GM18505 (cell line): ENCODE measurements around the gene HIRA.
A peak's percentile ranks its signal among the peaks of the same experiment; 100 is the strongest.
"Not testable (repeated sequence)": the region's sequence is repeated elsewhere in the genome, so short reads cannot be mapped to it uniquely, and the experiment has no call there.

Experiments
- ATAC-seq: cut with Tn5 transposase; IDR thresholded peaks from one replicate; pipeline ENCODE4 v1.9.1; 2021; ENCODE audit not compliant: unreplicated experiment
- POLR2A ChIP-seq: IDR thresholded peaks from 4 replicates; pipeline ENCODE4 v1.6.1; 2011; ENCODE audit warnings: borderline replicate concordance; ENCODE audit not compliant: insufficient read depth, insufficient read length; ENCODE audit errors: extremely low read depth

The HIRA gene

DNA sequence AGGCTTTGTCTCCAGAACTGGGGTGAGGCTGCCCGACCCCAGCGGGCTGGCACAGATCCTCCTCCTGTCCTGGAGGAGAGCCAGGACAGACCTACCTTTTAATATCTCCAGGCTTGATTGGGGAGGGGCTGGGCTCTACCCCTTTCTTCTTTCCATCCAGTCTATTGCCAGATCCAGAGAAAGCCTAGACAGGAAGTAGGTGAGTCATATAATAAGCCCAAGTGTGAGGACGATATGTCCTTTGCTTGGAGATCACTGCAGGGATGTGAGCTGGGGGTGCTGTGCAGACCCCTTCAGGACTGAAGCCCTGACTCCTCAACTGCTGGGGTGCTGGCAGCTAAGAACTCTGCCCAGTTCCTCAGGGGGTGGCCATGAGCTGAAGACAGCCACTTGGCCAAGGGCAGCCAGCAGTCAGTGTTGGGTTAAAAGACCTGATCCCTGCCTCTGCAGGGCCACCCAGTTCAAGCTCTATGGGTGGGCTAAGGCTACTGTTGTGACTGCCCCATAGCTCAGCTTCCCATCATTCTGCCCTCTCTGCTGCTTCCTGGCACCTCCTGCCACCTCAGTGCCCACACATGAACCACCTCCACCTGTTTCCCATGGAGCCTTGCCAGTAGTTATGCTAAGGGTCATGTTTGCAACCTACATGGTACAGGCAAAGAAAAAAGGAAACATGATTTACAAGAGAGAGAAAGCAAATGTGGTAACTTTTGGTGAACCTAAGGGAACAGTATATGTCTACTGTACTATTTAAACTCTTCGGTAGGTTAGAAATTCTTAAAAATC is 24.2 kb upstream of the HIRA start:
- no peak for TF ChIP-seq POLR2A
- ATAC-seq: no peak

DNA sequence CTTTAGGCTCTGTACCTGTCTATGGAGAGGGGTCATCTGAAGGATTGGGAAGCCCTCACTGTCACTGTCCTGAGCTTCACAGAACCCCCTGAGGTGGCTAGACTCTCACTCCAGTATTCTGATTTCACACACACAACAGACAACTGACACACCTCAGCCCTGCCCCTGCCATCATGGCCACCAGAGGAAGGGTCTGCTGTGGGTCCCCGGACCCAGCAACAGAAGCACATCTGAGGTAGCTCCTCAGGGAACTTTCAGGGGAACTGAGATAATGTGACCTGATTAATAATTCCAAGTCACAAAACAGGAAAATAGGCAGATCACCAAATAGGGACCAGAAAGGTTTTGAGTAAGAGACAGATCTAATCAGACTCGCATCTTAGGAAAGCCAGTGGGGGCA is 23.5 kb upstream of the HIRA start:
- no peak for ATAC-seq
- no peak for TF ChIP-seq POLR2A

DNA sequence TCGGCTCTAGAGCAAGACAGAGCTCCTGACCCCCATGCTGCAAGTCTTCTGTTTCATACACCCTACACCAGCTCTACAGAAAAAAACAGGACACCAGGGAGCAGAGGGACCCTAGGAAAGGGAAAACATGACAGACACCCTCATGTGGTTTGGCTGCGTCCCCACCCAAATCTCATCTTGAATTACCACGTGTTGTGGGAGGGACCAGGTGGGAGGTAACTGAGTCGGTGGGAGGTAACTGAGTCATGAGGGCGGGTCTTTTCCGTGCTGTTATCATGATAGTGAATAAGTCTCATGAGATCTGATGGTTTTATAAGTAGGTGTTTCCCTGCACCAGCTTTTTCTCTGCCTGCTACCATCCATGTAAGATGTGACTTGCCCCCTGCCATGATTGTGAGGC is 22.6 kb upstream of the HIRA start:
- no peak for ATAC-seq
- no peak for TF ChIP-seq POLR2A

DNA sequence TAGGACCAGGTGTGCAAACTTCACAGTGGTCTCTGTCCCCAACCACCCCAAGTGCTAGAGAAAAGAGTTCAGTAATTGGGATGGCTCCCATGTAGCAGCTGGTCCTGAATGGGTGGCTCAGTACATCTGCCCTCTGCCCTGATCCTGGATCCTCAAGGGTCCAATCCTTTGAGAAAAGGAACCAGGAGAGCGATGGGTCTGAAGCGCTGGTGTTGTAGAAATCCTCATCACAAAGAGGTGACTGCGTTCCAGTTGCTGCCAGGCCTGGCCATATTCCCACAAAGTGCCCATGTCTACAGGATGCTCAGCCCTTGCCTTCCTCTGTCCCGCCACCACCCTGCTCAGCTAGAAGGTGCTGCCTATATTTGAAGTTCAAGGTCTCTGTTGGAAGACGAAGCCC is 22.2 kb upstream of the HIRA start:
- ATAC-seq: no peak
- no peak for TF ChIP-seq POLR2A

DNA sequence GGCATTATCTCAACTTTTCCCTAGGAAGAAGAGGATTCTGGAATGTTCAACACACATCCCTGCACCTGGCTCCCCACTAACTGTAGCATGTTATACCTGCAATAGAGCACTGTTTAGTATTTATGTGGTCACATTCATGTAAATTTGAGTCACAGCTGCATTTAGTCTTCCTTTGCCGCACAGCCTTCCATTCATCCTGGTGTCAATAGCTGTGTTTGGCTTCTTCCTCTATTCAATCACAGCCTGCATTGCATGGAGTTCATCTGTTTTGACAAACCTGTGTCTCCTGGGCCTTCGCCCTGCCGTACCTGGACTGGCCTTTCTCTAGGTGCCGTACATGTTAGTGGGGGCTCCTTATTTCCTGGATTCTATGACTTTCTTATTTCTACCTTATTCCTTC is 20.0 kb upstream of the HIRA start:
- no peak for TF ChIP-seq POLR2A
- ATAC-seq: no peak

DNA sequence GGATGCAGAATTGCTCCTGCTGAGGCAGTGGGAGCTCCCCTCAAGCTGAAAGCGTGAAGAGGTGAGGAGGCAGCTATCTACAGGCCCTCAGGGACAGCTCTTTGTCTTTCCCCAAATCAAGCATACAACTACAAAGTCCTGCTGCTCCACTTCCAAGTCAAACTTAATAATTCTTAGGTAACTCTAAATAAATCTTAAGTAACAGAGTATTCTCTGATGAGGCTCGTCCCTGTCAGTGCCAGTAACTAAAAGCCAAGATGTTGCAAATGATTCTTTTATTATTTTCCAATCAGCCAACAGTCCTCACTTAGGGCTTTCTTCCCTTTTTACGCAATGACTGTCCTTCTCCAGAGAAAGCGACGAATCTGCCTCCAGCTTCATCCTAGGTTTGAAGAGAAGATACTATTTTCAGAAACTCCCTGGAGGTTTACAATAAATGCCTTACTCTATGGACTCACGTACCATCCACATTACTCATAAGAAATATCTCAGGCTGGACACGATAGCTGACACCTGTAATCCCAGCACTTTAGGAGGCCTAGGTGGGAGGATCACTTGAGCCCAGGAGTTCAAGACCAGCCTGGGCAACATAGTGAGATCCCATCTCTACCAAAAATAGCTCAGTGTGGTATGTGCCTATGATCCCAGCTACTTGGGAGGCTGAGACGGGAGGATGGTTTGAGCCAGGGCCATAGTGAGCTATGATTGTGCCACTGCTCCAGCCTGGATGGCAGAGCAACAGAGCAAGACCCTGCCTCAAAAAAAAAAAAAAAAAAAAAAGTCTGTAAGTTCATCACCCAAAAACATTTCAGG is 19.0 kb upstream of the HIRA start:
- no peak for TF ChIP-seq POLR2A
- ATAC-seq: no peak

DNA sequence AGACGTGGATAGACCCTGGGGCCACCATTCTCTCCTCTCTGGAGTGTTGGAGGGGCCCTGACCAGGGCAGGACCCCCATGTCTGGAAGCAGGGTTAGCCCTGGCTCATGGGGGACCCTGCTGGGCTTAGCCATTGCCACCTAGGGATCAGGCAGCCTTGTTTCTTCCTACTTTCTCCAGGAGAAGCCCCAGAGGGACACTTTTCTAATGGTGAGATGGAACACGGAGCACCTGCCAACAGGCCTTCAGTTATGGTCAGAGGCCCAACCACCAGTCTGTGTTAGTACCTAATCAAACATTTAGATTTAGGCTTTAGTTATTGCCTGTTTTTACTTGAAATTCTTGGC is 17.9 kb upstream of the HIRA start:
- TF ChIP-seq POLR2A: no peak
- ATAC-seq: no peak

DNA sequence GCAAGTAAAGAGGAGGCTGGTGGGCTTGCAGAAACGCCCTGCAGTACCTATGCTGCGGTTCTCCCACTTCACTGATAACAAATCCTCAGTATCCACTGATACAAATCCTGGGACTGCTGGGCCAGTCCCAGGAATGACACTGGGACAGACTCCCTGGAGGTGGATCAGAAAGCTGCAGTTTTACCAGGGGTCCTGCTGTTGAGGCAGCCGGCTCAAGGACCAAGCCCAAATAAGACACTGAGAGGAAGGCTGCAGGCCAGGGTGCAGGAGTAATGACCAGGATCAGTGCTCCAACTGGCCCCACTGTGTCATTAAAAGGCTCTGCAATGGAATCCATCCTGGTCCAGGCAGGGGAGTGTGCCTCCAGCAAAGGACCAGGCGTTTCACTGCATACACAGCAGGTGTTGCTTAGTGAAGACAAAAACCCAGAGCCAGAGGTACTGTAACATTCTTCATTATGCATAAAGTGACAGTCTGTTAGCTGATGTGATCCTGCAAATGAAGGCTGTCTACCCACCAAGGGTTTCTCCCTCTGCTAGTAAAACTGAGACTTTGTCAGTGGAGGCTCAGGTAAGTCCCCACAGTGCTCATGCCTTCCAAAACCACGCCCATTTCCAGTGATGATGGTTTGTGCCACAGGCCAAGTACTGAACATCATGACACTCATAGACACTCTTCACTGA is 17.3 kb upstream of the HIRA start:
- no peak for ATAC-seq
- TF ChIP-seq POLR2A: no peak

DNA sequence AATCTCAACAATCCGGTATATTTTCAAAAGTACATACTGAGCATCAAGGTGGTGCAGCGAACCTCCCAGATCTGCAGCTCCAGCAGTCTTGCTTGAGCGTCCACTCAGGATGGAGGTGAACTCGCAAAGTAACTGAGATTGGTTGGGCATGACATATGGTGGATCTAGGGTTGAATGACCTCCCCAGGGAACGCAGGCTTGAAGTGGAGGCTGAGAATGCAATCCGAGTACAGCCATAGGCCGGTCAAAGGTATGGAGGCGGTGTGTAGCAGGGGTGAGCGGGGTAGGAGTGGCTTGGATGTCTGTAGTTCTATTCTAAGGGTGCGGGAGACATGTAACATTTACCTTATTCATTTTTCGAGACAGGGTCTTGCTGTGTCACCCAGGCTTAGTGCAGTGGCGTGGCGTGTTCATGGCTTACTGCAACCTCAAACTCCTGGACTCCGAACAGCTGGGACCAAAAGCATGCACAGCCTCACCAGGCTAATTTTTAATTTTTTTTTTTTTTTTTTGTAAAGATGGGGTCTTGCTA is 16.6 kb upstream of the HIRA start:
- peak; percentile 37 for ATAC-seq
- TF ChIP-seq POLR2A: no peak

DNA sequence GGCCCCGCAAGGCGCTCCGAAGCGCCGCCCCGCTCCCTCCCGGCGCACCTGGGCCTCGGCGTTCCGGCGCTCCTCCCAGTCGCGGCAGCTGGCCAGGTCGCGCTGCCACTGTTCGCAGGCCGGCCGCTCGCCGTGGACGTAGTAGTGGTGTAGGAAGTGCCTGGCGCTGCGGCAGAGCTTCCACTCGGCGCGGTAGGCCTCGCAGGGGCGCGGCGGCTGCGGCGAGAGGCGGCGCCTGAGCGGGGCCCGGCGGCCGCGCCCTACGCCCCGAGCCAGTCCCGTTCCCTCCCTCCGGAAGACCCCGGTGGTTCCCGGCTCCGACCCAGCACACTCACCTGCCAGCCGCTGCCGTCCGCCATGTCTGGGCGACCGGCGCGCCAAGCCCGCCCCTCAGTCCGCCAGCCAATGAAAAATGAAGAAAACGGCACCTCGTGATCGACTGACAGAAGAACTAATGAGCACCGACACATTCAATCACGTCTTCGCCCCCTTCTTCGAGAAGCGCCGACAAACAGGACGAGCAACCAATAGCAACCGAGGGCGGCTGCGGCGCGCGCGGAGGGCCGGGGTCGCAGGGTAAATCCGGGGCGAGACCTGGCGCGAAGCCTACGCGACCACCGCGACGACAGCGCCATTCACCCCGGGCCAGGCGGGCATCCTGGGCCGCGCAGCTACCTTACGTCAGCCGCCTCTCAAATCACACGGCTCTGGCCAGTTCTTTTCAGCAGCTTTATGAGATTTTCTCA is 16.0 kb upstream of the HIRA start, which contains the start of gene C22orf39:
Gene C22orf39 (minus strand): TSS at position 382 of the 746 bp plus-strand sequence. CDS start 23 bp downstream, at position 359.
- peak; percentile 83 for TF ChIP-seq POLR2A
- ATAC-seq: peak; percentile 79

DNA sequence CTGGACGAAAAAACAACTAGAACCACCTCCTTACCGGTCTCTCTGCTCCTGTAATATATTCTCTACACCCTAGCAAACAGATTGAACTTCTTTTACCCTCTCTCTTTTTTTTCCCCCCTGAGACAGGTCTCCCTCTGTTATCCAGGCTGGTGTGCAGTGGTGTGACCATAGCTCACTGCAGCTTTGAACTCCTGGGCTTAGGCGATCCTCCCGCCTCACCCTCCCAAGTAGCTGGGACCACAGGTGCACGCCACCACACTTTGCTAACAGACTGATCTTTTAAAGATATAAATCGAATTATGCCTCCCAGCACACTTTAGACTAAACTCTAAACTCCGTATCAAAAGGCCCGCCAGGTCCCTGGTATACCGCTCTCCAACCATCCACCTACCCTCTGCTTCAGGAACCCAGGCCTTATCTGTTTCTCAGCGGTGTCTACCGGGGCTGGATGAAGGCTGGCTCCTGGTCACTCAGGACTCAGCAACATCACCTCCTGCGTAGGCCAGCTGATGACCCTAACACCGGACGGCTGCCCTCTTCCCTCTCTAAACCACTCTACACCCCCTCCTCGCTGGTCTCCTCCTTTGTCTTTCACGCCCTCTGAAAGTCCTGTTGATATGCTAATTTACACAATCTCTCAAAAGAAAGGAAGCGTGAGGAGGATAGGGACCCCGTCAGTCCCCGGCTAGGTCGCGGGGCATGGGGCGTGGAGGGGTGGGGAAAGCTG is 15.2 kb upstream of the HIRA start:
- TF ChIP-seq POLR2A: no peak
- no peak for ATAC-seq

DNA sequence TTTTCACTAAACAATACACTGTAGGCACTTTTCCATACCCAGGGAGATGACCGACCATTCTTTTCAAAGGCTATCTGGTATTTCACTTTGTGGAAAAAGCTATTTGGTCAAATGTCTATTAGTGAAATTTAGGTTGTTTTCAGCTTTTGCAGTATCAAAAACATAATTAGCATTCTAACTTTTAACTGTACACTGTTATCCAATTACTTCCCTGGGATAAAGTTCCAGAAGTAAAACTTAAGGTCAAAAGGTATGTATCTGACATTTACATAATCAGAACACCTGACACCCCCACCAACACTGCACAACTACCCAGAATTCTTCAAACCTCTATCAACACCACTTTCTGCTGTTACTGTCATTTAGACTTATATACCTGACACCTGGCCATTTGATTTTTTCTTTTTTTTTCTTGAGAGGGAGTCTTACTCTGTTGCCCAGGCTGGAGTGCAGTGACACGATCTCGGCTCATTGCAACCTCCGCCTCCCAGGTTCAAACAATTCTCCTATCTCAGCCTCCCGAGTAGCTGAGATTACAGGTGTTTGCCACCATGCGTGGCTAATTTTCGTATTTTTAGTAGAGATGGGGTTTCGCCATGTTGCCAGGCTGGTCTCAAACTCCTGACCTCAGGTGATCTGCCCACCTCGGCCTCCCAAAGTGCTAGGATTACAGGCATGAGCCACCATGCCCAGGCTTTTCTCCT is 13.9 kb upstream of the HIRA start:
- ATAC-seq: not testable (repeated sequence)

DNA sequence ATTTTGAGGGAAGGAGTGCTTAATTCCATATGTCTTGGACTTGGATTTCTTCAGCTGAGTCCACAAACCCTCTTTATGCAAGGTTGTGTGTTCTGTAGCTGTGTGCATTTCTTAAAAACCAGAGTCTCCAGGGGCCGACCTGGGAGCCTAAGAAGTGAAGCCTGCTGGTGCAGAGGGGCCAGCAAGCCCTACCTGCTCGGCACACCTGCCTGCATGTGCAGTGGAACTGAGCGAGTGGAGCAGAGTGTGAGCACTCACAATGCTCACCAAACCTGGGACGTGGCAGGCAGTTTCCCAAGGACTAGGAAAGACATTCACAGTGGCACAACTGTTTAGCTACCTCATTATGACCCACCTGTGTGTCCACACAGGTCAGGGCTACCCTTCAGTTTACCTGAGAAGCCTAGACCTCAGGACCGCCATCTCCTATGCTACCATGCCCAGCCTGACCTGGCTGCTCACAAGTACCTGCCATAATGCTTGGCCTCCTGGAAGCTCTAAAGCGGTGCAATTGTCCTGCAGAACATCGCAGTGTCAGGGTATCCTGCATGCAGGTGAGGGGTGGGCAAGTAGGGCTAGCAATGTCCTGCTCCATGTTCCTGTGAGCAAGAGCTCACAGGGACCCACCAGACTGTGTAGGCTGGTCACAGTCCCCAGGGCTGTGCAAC is 12.1 kb upstream of the HIRA start:
- ATAC-seq: no peak
- no peak for TF ChIP-seq POLR2A
